Endodermal cell (in vitro differentiated cells): Measurements from ENCODE around the gene NIFK. TPM values are rescaled to one million over a fixed set of nuclear protein-coding genes. Genes with fewer than 3 reads are reported as not detected.

Source experiments
- DNase-seq: peaks from one replicate; pipeline ENCODE4 v3.0.0-alpha.2; 2017
- H3K27ac ChIP-seq: 2 replicates; pipeline ENCODE4 v1.5.1; 2013; ENCODE audit warnings: mild to moderate bottlenecking, low read depth, low read length, moderate library complexity
- H3K27me3 ChIP-seq: 2 replicates; pipeline ENCODE4 v1.6.1; 2013; ENCODE audit warnings: mild to moderate bottlenecking, low read length, moderate library complexity; ENCODE audit not compliant: insufficient read depth, control insufficient read depth, poor library complexity, severe bottlenecking
- H3K36me3 ChIP-seq: 2 replicates; pipeline ENCODE4 v1.7.0; 2013; ENCODE audit warnings: mild to moderate bottlenecking, low read length, moderate library complexity; ENCODE audit not compliant: control insufficient read depth, insufficient read depth
- H3K4me1 ChIP-seq: one replicate; pipeline ENCODE4 v1.7.0; 2013; ENCODE audit warnings: low read length; ENCODE audit not compliant: control insufficient read depth, insufficient read depth
- H3K4me3 ChIP-seq: 2 replicates; pipeline ENCODE4 v1.5.1; 2013; ENCODE audit warnings: mild to moderate bottlenecking, low read length, moderate library complexity
- H3K9ac ChIP-seq: 2 replicates; pipeline ENCODE4 v1.6.1; 2013; ENCODE audit warnings: mild to moderate bottlenecking, low read length, moderate library complexity; ENCODE audit not compliant: poor library complexity, severe bottlenecking; ENCODE audit errors: extremely low read depth
- H3K9me3 ChIP-seq: 2 replicates; pipeline ENCODE4 v1.6.1; 2013; ENCODE audit warnings: mild to moderate bottlenecking, low read length, moderate library complexity; ENCODE audit not compliant: control insufficient read depth
- H3K27ac Mint-ChIP-seq: 2 replicates; pipeline ENCODE4 v1.8.0; 2020; ENCODE audit warnings: mixed read lengths
- H3K27me3 Mint-ChIP-seq: 2 replicates; pipeline ENCODE4 v1.8.0; 2021; ENCODE audit warnings: mild to moderate bottlenecking, mixed read lengths; ENCODE audit not compliant: insufficient read depth
- H3K36me3 Mint-ChIP-seq: 2 replicates; pipeline ENCODE4 v1.8.0; 2020; ENCODE audit warnings: low read depth, mixed read lengths
- H3K4me1 Mint-ChIP-seq: 2 replicates; pipeline ENCODE4 v1.8.0; 2020; ENCODE audit warnings: mixed read lengths
- H3K4me3 Mint-ChIP-seq: 2 replicates; pipeline ENCODE4 v1.8.0; 2020; ENCODE audit warnings: mild to moderate bottlenecking, moderate library complexity, mixed read lengths
- H3K9me3 Mint-ChIP-seq: 2 replicates; pipeline ENCODE4 v1.8.0; 2020; ENCODE audit warnings: mild to moderate bottlenecking, mixed read lengths
- WGBS, 2 experiments: methylation state at CpG; one replicate each; pipeline versions ENCODE4 v1.1.5 to v1.1.7; 2013; ENCODE audit warnings: missing lambda C conversion rate in 2 of 2, mixed read lengths in 1 of 2; ENCODE audit not compliant: insufficient coverage in 1 of 2, insufficient read length in 1 of 2; 5-methylcytosine and 5-hydroxymethylcytosine counted together
- total RNA-seq, 2 donors: library from RNA; stranded (reverse); fragmentation: NEBNext Ultra II Directional in 1 of 2; extraction: Animal tissue kit (Norgen Biotek cat#: 25700) in 1 of 2; gene quantifications; 2 replicates in 1 of 2; 3 replicates in 1 of 2; pipeline ENCODE4 v1.2.1, GENCODE V29; 2021
- TF ChIP-seq, protein P1 (sequence below): fragments of 200-600 bp; sonication (generic); conservative IDR thresholded peaks from 2 replicates; pipeline ENCODE4 v1.5.0; 2021; ENCODE audit warnings: antibody characterized with exemption, mild to moderate bottlenecking

Gene NIFK
- total RNA-seq, 2 donors from 2014 or later = 64.2 to 88.5 TPM

DNA sequence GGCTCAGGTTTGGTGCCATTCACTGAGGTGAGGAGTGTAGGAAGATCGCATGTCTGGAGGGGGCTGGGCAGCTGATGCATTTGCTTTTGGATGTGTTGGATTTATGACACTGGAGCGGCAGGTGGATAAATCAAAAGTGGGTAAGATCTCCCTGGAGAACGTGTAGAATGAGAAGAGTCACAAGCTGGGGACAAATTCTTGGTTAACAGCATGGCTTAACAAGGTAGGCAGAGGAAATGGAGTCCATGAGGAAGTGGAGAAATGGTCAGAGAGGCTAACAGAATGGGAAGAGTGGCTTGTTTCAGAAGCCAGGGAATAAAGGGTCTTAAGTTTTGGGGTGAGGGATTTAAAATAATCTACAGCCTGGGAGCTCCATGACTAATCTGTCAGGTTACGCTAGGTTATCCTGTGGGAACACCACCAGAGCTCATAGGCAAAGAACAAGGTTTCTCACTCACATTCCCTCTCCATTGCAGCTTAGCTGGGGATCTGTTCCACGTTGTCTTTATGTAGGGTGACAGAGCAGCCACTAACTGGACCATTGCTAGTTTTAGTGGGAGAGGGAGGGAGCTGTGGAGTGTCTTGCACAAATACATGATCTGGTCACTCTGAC, 31.6 kb upstream of the NIFK start:
- DNase-seq = no peak
- WGBS, 2 experiments = 86 to 91% methylated on average over 4 to 5 of the region's 5 CpGs
- Mint-ChIP-seq H3K9me3 (no peaks in the 10 kb centered on the region), H3K36me3 (peaks cover 60% of the 10 kb centered on the region), H3K27me3 (no peaks in the 10 kb centered on the region), H3K4me1 (peaks cover 14% of the 10 kb centered on the region), H3K27ac (peak overlapping the region; percentile 0), H3K4me3 (no peak overlapping the region)
- H3K4me1 ChIP-seq = peaks cover 3% of the 10 kb centered on the region
- no peaks in the 10 kb centered on the region for H3K27me3 ChIP-seq
- TF ChIP-seq, protein P1, sequence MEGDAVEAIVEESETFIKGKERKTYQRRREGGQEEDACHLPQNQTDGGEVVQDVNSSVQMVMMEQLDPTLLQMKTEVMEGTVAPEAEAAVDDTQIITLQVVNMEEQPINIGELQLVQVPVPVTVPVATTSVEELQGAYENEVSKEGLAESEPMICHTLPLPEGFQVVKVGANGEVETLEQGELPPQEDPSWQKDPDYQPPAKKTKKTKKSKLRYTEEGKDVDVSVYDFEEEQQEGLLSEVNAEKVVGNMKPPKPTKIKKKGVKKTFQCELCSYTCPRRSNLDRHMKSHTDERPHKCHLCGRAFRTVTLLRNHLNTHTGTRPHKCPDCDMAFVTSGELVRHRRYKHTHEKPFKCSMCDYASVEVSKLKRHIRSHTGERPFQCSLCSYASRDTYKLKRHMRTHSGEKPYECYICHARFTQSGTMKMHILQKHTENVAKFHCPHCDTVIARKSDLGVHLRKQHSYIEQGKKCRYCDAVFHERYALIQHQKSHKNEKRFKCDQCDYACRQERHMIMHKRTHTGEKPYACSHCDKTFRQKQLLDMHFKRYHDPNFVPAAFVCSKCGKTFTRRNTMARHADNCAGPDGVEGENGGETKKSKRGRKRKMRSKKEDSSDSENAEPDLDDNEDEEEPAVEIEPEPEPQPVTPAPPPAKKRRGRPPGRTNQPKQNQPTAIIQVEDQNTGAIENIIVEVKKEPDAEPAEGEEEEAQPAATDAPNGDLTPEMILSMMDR = no peak
- no peak overlapping the region for H3K4me3 ChIP-seq
- no peaks in the 10 kb centered on the region for H3K9me3 ChIP-seq
- H3K9ac ChIP-seq = no peak overlapping the region
- H3K36me3 ChIP-seq = peaks cover 67% of the 10 kb centered on the region
- no peak overlapping the region for H3K27ac ChIP-seq

DNA sequence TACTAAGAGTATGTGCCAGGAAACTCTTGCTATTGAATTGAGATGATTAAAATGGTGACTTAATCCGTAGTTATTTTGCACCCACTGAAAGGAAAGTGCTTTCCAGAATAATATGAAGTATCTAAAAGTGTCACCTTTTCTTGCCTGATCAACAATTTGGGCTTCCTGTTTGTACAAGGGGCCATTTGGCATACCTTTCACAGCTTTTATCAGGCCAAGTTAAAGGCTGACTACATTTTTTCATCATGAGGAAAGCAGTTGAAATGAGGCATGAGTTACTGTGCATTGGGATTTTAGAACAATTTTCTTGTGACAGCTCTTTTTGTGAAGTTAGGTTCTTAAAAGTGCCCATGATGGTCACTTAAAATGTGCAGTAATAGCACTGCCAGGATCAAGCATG, 29.9 kb upstream of the NIFK start:
- 94 to 100% methylated on average over 1 of the region's 1 CpG for WGBS, 2 experiments
- no peaks in the 10 kb centered on the region for H3K27me3 Mint-ChIP-seq
- Histone ChIP-seq H3K4me3 (no peak overlapping the region), H3K27me3 (no peaks in the 10 kb centered on the region), H3K4me1 (no peaks in the 10 kb centered on the region), H3K9me3 (no peaks in the 10 kb centered on the region), H3K9ac (no peak overlapping the region), H3K27ac (no peak overlapping the region), H3K36me3 (peaks cover 78% of the 10 kb centered on the region)
- DNase-seq = no peak
- TF ChIP-seq, protein P1 = no peak
- H3K27ac Mint-ChIP-seq = no peak overlapping the region
- H3K4me3 Mint-ChIP-seq = no peak overlapping the region
- peaks cover 70% of the 10 kb centered on the region for H3K36me3 Mint-ChIP-seq
- H3K4me1 Mint-ChIP-seq = peaks cover 3% of the 10 kb centered on the region
- H3K9me3 Mint-ChIP-seq = no peaks in the 10 kb centered on the region

- Mint-ChIP-seq H3K27ac (no peak overlapping the region), H3K4me3 (no peak overlapping the region), H3K36me3 (peaks cover 82% of the 10 kb centered on the region), H3K4me1 (peaks cover 2% of the 10 kb centered on the region), H3K9me3 (no peaks in the 10 kb centered on the region), H3K27me3 (no peaks in the 10 kb centered on the region)
- H3K9me3 ChIP-seq = no peaks in the 10 kb centered on the region
- 94 to 96% methylated on average over 5 to 10 of the region's 10 CpGs for WGBS, 2 experiments
- no peak overlapping the region for H3K9ac ChIP-seq
- no peaks in the 10 kb centered on the region for H3K27me3 ChIP-seq
- no peaks in the 10 kb centered on the region for H3K4me1 ChIP-seq
- TF ChIP-seq, protein P1 = no peak
- DNase-seq = no peak
- H3K4me3 ChIP-seq = no peak overlapping the region
- H3K36me3 ChIP-seq = peaks cover 89% of the 10 kb centered on the region
- H3K27ac ChIP-seq = no peak overlapping the region
Observed at GRCh38 chr2:121764681-121765228, 28.1 kb upstream of the NIFK start.
